ENCODE measurements around the gene IKZF2.

The IKZF2 gene

GRCh38 chr2:212958757-212959295, 192.6 kb downstream of the IKZF2 start:
- DNase-seq (ENCODE audit: low spot score) = no peak

- no peak for DNase-seq (ENCODE audit: low spot score)
Measured at GRCh38 chr2:212958133-212958532, 193.3 kb downstream of the IKZF2 start.

GRCh38 chr2:212957624-212958023, 193.8 kb downstream of the IKZF2 start:
- no peak for DNase-seq (ENCODE audit: low spot score)

GRCh38 chr2:212956665-212957607, 194.5 kb downstream of the IKZF2 start:
- no peak for DNase-seq (ENCODE audit: low spot score)

GRCh38 chr2:212953170-212953920, 198.1 kb downstream of the IKZF2 start:
- no peak for DNase-seq (ENCODE audit: low spot score)

GRCh38 chr2:212949786-212950185, 201.6 kb downstream of the IKZF2 start:
- no peak for DNase-seq (ENCODE audit: low spot score)
